GM12878 (cell line): ENCODE results near the gene BHLHE23. TPM values are rescaled to one million over a fixed set of nuclear protein-coding genes. Genes with fewer than 3 reads are reported as not detected.

Experiments used
- CEBPB ChIP-seq, 2 experiments: fragments of 150-350 bp in 1 of 2; IDR thresholded peaks; 2 replicates each; pipeline ENCODE4 v1.6.1; 2012 to 2014; ENCODE audit warnings: low read depth in 2 of 2, low read length in 2 of 2, borderline replicate concordance in 1 of 2, inconsistent platforms in 1 of 2
- EED ChIP-seq: sonication (generic); IDR thresholded peaks from 2 replicates; pipeline ENCODE4 v1.6.1; 2016; ENCODE audit warnings: antibody characterized with exemption, low read depth
- EZH2 ChIP-seq: IDR thresholded peaks from 2 replicates; pipeline ENCODE4 v1.6.1; 2012; ENCODE audit warnings: low read depth, mild to moderate bottlenecking, control low read depth, inconsistent platforms, low read length, borderline replicate concordance; ENCODE audit not compliant: control insufficient read depth
- FOXM1 ChIP-seq: IDR thresholded peaks from 2 replicates; pipeline ENCODE4 v1.6.1; 2012; ENCODE audit warnings: low read depth, mild to moderate bottlenecking, inconsistent platforms, low read length, moderate library complexity
- HCFC1 ChIP-seq: fragments of 150-350 bp; IDR thresholded peaks from 2 replicates; pipeline ENCODE4 v1.6.1; 2014; ENCODE audit warnings: low read length
- IKZF2 ChIP-seq, 2 experiments: fragments of 450-650 bp; IDR thresholded peaks; 2 replicates each; pipeline ENCODE4 v1.6.1; 2017; ENCODE audit warnings: mild to moderate bottlenecking in 2 of 2, moderate library complexity in 2 of 2
- MEF2B ChIP-seq: fragments of 450-650 bp; IDR thresholded peaks from 2 replicates; pipeline ENCODE4 v1.6.1; 2018; ENCODE audit warnings: mild to moderate bottlenecking, moderate library complexity; ENCODE audit not compliant: partially characterized antibody, poor library complexity, severe bottlenecking
- MYB ChIP-seq: fragments of 150-350 bp; IDR thresholded peaks from 2 replicates; pipeline ENCODE4 v1.6.1; 2014; ENCODE audit warnings: mild to moderate bottlenecking, low read depth, low read length, borderline replicate concordance
- MYC ChIP-seq: IDR thresholded peaks from 2 replicates; pipeline ENCODE4 v1.6.1; 2011; ENCODE audit warnings: mild to moderate bottlenecking, low read length, moderate library complexity, inconsistent platforms; ENCODE audit not compliant: insufficient read depth, insufficient replicate concordance, insufficient read length, severe bottlenecking
- NFIC ChIP-seq: IDR thresholded peaks from 2 replicates; pipeline ENCODE4 v1.6.1; 2012; ENCODE audit warnings: low read depth, mild to moderate bottlenecking, inconsistent platforms, low read length, moderate library complexity
- NFXL1 ChIP-seq: fragments of 450-650 bp; IDR thresholded peaks from 2 replicates; pipeline ENCODE4 v1.6.1; 2017; ENCODE audit warnings: antibody characterized with exemption, mild to moderate bottlenecking, borderline replicate concordance
- NKRF ChIP-seq: fragments of 450-650 bp; conservative IDR thresholded peaks from 2 replicates; pipeline ENCODE4 v1.6.1; 2017; ENCODE audit warnings: mild to moderate bottlenecking, moderate library complexity
- POLR2AphosphoS2 ChIP-seq: IDR thresholded peaks from 2 replicates; pipeline ENCODE4 v1.6.1; 2011; ENCODE audit warnings: low read depth, mild to moderate bottlenecking, low read length, improper control_type of control experiment, moderate library complexity
- SIX5 ChIP-seq: IDR thresholded peaks from 2 replicates; pipeline ENCODE4 v1.6.1; 2011; ENCODE audit warnings: mild to moderate bottlenecking, low read depth, low read length, moderate library complexity; ENCODE audit not compliant: severe bottlenecking
- SP1 ChIP-seq: IDR thresholded peaks from one replicate; pipeline ENCODE4 v1.6.1; 2011; ENCODE audit warnings: low read depth, low read length
- TARDBP ChIP-seq: IDR thresholded peaks from 2 replicates; pipeline ENCODE4 v1.6.1; 2016; ENCODE audit warnings: borderline replicate concordance
- TCF3 ChIP-seq: IDR thresholded peaks from 2 replicates; pipeline ENCODE4 v1.6.1; 2012; ENCODE audit warnings: low read depth, mild to moderate bottlenecking, low read length, borderline replicate concordance; ENCODE audit not compliant: insufficient read depth
- WRNIP1 ChIP-seq: IDR thresholded peaks from 2 replicates; pipeline ENCODE4 v1.6.1; 2011; ENCODE audit warnings: low read depth, low read length, improper control_type of control experiment, borderline replicate concordance
- ZNF207 ChIP-seq: fragments of 450-650 bp; IDR thresholded peaks from 2 replicates; pipeline ENCODE4 v1.6.1; 2014; ENCODE audit warnings: antibody characterized with exemption, mild to moderate bottlenecking, borderline replicate concordance
- polyA plus RNA-seq, 11 experiments: library from polyadenylated mRNA; depleted of rRNA in 4 of 11; unstranded in 6 of 11; stranded (reverse) in 5 of 11; fragments of >200 nt; fragmentation: Nextera tagmentation in 4 of 11; fragmentation: Illumina TruSeq in 1 of 11; extraction: Ambion mirVana in 4 of 11; extraction: Trizol in 1 of 11; gene quantifications; 1 replicate in 1 of 11; 2 replicates in 10 of 11; pipeline versions ENCODE4 v1.2.1 to v1.2.3, GENCODE V29; 2011 to 2016; ENCODE audit warnings: inconsistent platforms in 2 of 11, missing spikeins in 2 of 11, low read depth in 1 of 11
- total RNA-seq, 4 experiments: library from RNA; depleted of rRNA in 3 of 4; stranded (reverse); fragments of >200 nt in 3 of 4; fragmentation: Illumina TruSeq in 1 of 4; extraction: Trizol in 1 of 4; gene quantifications; 2 replicates each; pipeline versions ENCODE4 v1.2.1 to v1.2.3, GENCODE V29; 2013 to 2021

BHLHE23 gene
- total and polyA plus RNA-seq, 10 of the 15 experiments (the other 5 are each of a cell fraction or from before 2014, with no cell fraction given) = 0.28 to 0.33 TPM; not detected in 8

GRCh38 chr20:63009045-63009961, 2.5 kb upstream of the BHLHE23 start (continued):
- TF ChIP-seq TARDBP (no peak), SP1 (peak; percentile 26), EZH2 (no peak), TCF3 (peak; percentile 82; the same call in 1 of the 2 replicates), MYB (no peak), MEF2B (peak; percentile 99), NFIC (no peak), IKZF2 (IDR thresholded peaks at IDR 0.05) (peak in 1 of 2 experiments; percentile 46; a peak in 2 of 4 replicates), NFXL1 (no peak), CEBPB (IDR thresholded peaks at IDR 0.05; ENCODE audit: borderline replicate concordance in 1 of 2, low read depth in 2 of 2, low read length in 2 of 2) (no peak), ZNF207 (0 out of 2 replicates have a peak, but pooled peaks have one; percentile 79), EED (no peak), NKRF (peak; percentile 10), MYC (peak; percentile 61), WRNIP1 (0 out of 2 replicates have a peak, but pooled peaks have one; percentile 72), HCFC1 (no peak), POLR2AphosphoS2 (no peak), FOXM1 (peak; percentile 65), SIX5 (no peak)
